ENCODE measurements around the gene LRRK1.

The LRRK1 gene

DNA sequence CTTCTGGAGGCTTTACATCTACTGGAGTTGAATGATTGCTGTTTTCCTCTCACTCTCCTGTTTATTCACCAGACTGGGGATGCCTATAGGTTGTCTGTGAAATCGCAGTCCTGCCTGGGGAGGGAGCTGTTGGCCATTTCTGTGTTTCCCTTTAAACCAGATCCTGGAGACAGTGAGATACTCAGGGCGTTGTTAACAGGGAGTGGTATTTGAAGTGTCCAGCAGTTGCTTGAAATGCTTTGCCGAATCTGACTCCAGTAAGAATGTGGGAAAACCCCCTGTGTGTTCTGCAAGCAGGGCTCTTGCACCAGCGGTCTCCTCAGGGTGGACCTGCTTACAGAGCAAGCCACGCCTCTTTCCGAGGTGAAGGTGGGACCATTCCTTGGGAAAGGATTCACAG is 4.3 kb upstream of the LRRK1 start:
- DNase-seq (ENCODE audit: low spot score) = no peak

DNA sequence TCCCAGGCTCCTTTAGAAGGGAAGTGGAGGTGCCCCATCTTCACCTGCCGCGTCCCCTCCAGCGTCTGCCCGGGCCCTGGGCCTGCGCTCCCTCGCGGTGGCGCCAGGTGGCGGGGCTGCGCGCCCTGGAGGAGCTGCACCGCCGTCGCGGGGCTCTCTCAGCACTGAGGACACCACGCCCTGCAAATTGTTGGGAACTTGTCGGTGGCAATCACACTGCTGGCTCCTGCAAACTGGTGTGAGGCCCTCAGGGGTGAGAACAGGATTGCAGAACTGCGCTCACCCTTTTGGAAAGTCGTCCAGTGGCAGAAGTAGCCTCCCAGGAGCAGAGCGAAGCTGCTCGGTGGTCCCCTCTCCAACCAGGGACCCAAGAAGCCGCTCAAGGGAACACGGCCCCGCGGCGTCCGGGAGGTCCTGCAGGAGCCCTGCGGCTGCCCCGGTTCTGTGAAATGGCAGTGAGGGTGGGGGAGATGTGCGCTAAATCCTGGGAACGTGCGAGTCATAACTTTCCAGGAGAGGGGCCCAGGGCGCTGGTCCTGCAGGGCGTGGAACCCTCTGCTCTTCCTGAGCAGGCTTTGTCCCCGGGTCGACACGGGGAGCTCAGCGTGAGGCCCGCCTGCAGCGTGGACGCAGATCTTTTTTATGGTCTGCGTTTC is 995 bp upstream of the LRRK1 start:
- DNase-seq (ENCODE audit: low spot score) = peak; percentile 71

DNA sequence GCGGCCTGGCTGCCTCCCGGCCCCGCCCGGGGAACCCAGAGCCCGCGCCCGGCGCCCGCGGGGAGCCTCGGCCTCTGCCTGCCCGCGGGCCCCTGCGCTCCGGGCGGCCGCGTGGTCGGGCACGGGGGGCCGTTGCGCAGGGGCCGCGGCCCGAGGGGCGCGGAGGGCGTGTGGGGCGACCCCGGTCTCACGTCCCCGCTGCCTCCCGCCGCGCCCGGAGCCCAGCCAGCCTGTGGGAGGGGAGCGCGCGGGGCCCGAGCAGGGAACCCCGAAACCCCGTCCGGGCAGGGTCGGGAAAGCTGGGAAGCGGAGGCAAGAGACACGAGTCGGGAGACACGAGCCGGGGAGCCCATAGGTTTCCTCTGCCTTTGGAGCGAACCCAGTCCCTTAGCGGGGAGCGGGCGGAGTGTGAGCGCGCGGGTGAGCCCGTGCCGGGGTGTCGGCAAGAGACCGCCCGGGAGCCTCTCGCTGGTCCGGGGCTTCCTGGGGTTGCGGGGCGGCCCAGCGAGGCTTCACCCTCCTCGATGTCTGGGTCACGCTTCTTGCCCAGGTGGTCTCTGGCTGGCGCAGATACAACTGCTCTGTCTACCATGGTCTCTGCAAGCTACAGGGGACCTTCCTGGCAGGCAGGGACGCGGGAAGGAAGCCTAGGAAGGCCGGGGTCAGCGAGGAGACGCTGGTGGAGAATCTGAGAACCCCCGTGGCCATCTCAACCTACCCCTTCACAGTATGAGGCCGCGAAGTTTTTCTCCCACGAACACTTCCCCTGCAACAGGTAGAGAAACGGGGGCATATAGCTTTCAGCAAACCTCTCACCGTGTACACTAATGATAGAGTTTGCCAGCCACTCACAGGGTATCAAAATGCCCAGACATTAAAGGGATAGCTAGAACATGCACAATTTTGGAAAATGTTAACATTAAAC is 586 bp downstream of the LRRK1 start:
- no peak for DNase-seq (ENCODE audit: low spot score)

DNA sequence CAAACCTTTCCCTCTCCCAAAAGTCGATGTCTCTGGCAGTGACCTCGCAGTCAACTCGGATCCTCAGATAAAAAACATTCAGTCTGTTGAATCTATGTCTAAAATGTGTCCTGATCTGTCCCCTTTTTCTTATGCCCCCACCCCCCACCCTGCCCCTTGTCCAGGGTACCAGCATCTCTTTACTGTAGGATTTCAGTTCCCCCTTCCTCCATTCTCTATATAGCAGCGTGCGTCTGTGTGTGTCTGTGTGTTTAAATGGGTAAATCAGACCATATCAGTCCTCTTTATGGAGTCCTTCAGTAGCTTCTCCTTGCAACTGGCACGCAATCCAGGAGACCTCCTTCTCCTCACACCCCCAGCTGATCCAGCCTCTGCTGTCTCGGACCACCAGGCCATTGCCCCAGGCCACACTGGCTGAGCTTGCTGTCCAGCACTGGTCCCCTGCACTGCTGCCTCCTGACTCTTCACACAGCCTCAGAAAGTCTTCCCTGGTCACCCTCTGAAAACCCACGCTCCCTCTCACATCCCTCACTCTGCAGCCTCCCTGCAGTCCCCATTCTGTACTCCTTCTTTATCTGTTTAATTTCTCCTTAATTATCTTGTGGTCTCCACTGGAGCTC is 1.5 kb downstream of the LRRK1 start:
- no peak for DNase-seq (ENCODE audit: low spot score)

DNA sequence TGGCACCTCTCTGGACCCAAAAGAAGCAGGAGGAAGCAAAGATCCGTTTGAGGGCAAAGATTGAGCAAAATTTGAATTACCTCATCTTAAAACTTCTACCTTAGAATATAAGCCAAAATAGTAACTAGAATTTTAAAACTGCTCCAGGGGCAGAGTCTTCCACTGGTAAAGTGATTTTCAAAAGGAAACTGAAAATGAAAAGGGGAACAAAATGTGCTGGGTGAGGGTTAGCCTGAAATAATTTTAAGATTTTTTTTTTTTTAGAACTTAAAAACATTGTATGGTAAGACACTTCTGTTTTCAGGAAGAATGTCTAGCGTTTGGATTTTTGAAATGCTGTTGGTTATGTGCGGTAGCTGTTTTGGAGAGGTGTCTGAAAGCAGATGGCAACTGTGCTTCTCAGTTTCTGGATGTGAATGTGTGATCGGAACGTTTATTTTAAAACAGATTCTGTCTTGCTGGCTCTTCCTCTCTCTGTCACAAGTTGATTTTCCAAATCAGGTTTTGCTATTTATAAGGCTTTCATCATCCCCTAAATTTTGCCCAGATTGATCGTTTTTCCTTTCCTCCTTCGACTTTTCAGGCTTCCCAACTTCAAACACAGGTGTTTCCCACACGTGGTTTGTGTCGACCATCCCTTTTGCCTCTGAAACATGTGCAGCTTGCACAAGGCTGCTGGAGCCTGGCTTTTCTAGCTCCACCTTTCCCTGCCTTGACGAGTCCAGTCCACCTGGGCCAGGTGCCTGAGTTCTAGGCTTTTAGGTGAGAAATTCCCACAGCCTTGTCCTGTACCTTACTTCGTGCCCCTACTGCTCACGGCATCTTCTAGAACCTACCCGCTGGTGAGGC is 3.3 kb downstream of the LRRK1 start:
- no peak for DNase-seq (ENCODE audit: low spot score)

DNA sequence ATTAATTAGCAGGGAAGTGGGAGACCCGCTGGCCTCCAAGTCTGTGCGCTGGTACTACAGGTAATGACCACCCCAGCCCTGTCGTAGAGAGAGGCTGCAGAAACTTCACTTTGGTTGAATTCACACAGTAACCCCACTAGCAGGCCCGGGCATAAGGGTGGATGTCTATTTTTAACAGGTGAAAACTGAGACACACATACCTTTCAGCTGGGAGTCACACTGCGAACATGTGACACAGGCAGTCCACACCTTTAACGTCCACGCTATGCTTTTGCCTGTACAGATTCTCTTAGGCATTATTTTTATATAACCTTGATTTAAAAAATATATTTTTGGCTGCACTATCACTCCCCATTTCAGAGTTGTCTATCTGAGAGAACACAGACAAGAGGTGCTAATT is 3.9 kb downstream of the LRRK1 start:
- no peak for DNase-seq (ENCODE audit: low spot score)

DNA sequence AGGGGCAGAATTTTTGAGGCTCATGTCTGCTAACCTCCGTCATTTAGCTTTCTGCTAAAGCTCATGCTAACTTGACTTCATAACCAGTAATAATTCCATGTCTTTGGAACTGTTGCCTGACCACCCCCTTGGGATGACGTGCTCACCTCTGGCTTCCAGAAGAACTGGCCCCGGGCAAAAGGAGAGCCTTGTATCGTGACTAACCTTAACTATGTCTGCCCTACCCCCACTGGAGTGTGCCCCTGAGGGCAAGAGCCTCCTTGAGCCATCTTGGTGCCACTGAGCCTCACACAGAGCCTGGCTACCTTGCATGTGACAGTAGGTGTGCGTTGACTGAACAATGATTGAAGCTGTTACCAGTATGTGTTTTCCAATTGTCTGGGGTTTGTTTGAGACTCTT is 4.7 kb downstream of the LRRK1 start:
- DNase-seq (ENCODE audit: low spot score) = no peak

DNA sequence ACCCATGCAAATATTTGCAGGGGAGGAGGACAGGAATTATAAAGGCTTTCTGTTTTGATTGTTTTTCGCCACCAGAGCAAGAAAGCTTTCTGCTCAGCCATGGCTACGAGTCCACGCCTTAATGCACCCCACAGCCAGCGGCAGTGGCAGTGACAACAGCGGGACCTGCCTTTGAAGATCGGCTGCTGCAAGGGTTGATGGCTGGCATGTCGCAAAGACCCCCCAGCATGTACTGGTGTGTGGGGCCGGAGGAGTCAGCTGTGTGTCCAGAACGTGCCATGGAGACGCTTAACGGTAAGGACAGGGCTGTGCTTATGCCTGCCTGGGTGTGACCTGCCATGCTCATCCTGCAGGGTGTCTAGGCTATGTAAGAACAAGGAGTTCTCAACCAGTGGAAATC is 5.3 kb downstream of the LRRK1 start:
- DNase-seq (ENCODE audit: low spot score) = no peak

DNA sequence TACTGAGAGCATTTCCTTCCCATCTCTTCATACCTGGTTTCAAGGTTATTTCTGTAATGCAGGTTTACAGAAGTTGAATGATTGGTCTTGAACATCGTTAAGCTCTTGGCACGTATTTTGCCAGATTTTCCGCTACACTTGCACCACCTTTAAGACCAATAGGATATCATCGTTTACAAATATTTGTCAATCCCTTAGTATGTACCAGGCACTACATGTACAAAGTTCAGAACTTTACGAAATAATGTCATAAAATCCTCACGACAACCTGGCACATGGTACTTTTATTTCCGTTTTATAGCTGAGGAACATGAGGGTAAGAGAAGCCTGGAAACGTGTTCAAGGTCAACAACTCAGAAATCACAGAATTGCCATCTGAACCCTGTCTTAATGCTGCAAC is 6.3 kb downstream of the LRRK1 start:
- no peak for DNase-seq (ENCODE audit: low spot score)

DNA sequence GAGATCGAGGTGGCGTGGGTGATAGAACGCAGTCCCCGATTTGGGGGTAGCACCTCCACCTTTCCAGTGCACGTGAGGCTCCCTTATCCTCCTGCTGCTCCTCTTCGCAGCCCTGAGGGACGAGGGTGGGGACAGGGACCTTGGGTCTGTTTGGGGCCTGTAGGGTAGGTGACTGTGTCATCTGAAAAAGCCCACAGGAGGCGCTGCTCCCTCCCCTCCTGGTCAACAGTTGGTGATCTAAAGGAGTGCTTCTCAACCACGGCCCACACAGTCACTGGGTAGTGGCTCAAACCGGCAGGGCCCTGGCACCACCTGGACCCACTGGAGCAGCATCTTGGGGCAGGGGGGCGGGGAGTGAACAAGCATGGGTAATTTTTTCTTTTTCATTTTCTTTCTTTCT is 7.1 kb downstream of the LRRK1 start:
- DNase-seq (ENCODE audit: low spot score) = no peak

DNA sequence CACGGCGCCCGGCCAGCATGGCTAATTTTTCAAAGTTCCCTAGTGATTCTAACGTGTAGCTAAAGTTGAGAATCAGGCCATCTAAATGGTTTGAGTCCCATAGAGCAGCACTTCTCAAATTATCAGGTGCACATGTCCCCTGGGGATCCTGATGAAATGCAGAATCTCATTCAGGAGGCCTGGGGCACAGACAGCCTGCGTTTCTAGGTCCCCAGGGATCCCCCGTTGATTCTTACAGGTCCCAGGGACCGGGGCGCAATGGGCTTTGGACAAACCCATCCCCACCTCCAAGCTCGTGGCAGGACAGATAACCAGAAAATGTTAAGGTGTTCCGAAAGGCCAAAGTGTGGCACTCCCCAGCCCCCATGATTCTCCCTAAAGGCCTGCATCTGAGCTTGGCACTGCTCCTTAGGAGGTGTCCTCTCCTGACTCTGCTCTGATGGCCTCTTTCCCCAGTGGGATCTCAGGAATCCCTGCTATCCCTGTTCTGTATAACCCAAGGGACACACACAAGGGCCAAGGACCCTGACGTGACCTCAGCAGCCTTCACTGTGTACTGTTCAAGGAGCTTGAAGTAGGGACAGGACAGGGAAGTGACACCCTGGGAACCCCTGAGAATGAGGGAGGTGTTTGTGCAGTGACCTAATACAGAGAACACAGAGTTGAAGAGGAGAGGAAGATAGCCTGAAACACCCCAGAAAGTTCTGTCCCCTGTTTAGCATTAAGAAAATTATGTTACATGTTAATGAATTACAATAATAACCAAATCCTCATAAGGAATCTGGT is 8.0 kb downstream of the LRRK1 start:
- DNase-seq (ENCODE audit: low spot score) = no peak

DNA sequence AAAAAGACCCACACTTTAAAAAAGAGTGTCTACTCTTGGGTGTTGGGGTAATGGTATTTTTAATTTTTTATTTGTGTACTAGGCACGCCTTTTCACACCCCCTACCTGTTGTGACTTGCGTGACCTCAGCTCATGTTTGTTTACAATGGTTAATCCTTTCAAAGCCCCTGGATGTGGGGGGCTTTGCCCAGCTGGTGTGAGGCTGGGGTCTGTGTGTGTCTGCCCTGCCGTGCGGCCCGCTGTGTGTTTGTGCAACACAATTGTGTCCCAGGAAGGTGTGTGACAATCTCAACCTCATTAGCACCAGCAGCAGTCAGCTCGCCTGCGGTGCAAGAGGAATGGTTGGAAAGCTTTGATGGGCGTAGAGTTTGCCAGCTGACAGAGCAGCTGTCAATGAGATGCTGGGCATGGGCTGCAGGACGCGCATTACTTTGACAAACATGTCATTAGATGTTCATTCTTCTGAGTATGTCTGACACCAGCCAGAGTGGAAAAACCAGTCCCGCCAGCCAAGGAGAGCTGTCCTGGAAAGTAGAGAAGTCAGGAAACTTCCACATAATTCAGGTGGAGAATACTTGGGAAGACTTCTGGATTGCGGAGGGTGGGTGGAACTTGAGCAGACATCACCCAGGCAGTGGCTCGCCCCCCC is 9.6 kb downstream of the LRRK1 start:
- DNase-seq (ENCODE audit: low spot score) = no peak

DNA sequence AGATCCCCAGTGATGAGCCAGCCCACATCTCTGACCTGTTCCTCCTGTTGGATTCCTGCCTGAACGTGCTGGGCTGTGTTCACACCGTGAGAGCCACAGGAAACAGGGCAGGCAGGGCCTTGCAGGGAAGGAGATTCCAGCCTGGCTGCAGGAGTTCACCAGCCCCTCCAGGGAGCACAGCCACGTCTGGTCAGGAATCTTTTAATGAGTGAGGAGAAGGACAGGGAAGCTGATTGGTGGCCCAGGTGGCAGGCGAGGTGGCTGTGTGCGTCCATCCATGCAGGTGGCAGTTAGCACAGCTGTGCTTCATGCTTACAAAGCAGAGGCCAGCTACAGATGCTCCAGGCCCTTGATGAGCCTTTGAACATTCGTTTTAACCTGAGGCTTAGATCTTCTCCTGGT is 10.5 kb downstream of the LRRK1 start:
- no peak for DNase-seq (ENCODE audit: low spot score)

DNA sequence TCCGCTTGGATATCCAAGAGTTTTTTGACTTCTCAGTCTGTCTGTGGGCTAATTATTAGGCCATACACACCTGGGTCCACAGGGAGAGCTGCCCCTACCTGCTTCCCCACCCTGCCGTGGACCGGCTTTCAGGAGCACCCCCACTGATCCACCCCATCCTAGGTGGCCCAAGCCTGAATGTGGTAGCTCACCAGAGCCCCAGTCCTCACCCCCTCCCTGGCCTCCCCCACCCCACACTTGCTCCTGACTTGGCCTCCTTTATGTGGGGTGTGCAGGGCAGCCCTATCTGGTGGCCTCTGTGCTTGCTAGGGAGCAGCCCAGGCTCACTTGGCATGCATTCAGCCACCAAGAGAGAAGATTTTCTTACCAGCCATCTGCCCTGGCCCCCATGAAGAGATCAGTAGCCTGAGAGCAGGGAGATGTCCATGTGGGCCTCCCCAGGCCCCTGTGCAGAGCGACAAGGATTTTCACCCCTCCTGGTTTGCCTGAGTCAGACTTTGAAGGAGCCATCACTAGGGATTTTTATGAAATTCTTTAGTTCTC is 11.2 kb downstream of the LRRK1 start:
- no peak for DNase-seq (ENCODE audit: low spot score)

DNA sequence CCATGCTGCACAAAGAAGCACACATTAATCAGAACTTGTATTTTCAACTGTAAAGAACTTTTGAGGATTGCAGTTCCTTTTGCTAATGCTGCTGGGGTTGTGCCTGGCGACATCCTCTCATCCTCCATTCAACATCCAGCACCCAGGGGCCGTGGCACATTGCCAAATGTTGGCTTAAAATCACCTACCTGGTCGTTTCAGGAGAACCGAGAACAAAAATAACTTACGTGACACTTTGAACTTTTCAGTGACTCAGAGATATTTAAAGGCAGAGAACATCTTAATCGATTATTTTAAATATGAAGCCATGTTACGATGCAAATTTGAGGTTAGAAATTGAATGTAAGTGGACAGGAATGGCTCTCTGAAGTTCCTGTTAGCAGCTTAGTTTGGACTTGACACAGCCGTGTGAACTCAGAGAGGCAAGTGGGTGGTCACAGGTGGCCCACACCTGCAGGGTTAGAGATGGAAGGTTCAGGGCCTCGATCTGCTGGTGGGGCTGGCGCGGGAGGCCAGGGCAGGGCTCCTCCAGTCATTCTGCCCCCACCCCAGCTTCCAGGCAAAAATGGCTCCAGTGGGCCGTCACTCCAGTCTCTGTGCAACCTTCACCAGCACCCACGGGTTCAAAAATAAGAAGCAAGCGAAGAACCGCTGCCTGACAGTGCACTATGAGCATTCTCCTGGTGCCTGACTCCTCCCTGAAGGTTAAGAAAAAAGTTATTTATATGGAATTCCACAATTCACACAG is 12.2 kb downstream of the LRRK1 start:
- no peak for DNase-seq (ENCODE audit: low spot score)

DNA sequence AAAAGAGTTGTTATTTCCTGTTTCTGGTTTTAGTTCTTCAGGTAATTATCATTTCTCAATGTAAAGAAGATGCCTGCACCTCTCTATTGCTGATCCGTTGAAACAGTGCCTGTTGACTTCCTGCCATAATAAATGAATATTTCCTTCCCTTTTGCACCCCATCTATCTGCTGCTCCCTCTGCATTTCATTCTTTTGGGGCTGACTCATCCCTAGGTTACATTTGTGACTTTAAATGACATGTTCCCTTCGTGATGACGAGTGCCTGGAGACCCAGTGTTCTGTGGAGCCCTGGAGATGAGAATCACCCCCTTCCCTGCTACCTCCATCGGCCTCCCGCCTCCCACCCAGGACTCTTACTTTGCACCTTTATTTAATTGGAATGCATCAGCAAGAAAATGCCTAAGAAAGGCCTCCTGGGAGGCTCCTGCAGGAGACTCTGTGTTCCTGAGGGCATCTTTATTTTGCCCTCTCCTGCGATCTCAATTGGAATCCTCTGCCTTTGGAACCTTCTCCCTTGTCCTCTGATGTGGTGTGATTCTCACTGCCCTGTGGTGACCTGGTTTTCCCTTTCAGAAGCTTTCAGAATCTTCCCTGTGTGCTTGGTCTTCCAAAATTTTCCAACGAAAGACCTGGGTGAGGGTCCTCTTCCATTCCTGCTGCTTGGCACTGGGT is 13.7 kb downstream of the LRRK1 start:
- no peak for DNase-seq (ENCODE audit: low spot score)

DNA sequence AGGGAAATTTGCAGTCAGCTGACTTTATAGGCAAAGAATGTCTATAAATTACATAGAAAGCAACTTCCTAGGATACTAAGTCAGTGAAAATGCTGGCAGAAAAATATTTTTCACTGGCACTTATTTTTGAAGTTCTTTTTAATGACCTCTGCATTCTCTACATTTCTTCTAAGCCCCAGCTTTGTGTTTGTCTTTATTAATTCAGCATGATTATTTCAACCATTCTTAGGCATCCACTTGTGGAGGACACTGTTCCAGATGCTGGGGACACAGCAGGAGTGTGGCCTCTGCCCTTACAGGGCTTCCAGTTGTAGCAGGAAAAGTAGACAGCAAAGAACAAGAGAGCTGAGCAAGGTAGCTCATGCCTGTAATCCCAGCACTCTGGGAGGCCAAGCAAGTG is 15.0 kb downstream of the LRRK1 start:
- DNase-seq (ENCODE audit: low spot score) = no peak

DNA sequence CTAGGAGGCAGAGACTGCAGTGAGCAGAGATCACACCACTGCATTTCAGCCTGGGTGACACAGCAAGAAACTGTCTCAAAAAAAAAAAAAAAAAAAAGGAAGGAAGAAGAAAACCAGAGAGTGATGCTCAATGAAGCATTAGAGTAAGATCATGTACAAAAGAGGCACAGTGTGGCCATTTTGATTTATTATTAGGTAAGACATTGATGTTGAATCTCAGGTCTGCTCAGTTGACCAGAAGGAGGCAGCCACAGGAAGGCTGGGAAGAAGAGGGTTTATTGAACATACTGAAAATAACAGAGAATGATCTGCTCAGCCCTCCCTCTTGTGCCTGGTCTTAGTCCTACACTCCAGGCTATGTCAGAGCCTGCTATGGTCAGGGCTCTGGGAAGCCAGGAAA is 15.6 kb downstream of the LRRK1 start:
- no peak for DNase-seq (ENCODE audit: low spot score)

DNA sequence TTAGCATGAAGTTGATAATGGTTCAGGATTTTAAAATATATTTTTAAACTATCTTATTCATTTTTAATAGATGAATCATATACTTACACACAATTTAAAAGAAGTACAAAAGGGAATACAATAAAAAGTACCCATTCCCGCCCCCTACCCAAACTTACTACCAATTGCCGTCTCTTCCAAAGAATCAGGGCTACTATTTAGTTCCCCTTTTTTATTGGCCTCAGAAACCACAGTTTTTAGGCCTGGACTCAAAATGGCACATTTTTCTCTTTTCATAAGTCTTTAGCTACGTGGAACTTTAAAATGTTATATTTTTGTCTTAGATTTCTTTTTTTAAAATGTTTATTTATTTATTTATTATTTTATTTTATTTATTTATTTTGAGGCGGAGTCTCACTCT is 18.0 kb downstream of the LRRK1 start:
- DNase-seq (ENCODE audit: low spot score) = no peak

Measured in activated CD4-positive, alpha-beta T cell treated with anti-CD3 and anti-CD28 coated beads, Interleukin-2, Interleukin-4, amounts not matched to agents 100 ng/mL and 50 ng/mL, durations not matched to agents 16 hours and 8 hours (primary cell).